HCT116 (cell line): ENCODE results near the gene SLC25A52. TPM values are rescaled to one million over a fixed set of nuclear protein-coding genes. Genes with fewer than 3 reads are reported as not detected.
"Not testable (repeated sequence)": the region's sequence is repeated elsewhere in the genome, so short reads cannot be mapped to it uniquely, and the experiment has no call there.

Experiments used
- ATAC-seq: fragments of 200-7000 bp; cut with Tn5 transposase; 2 replicates; pipeline ENCODE4 v1.9.1; 2020; ENCODE audit warnings: mild to moderate bottlenecking, moderate library complexity
- BruUV-seq: library from RNA; stranded (reverse); fragments of 400-500 nt; replicated peaks from 2 replicates; lab custom pipeline; 2021; lab: Mats Ljungman, UMichigan
- CTCF ChIA-PET: fragments of 300-600 bp; sonication (Branson Sonifier 250); formaldehyde crosslinking; loops from one replicate; lab custom pipeline; 2021; ENCODE audit warnings: antibody characterized with exemption; lab: Charles Lee
- POLR2A ChIA-PET: fragments of 300-600, 350-600 bp; sonication (Branson Sonifier 250); formaldehyde crosslinking; loops from one replicate; lab custom pipeline; 2021; ENCODE audit warnings: antibody characterized with exemption; lab: Charles Lee
- RAD21 ChIA-PET, 2 experiments: fragments of 300-600 bp; sonication (Branson Sonifier 250); formaldehyde crosslinking; loops; one replicate each; lab custom pipeline; 2023; ENCODE audit warnings: low total read pairs in 2 of 2; ENCODE audit not compliant: uncharacterized antibody in 2 of 2, unreplicated experiment in 2 of 2, low non-redundant PET in 1 of 2; lab: Charles Lee
- DNase-seq: peaks from one replicate; pipeline ENCODE4 v3.0.0-alpha.2; 2010; ENCODE audit warnings: low read depth, low spot score
- H2AFZ ChIP-seq: fragments of 200-600 bp; shearing (Covaris generic), sonication (generic); 2 replicates; pipeline ENCODE4 v1.6.1; 2017; ENCODE audit warnings: low read depth, mixed run types, mixed read lengths, antibody characterized with exemption, low read length; ENCODE audit not compliant: poor library complexity, severe bottlenecking
- H3K27ac ChIP-seq: 2 replicates; pipeline ENCODE4 v1.5.1; 2012; ENCODE audit warnings: low read depth, low read length
- H3K27me3 ChIP-seq: fragments of 200-600 bp; sonication (generic); 2 replicates; pipeline ENCODE4 v1.6.1; 2016; ENCODE audit warnings: mixed run types, low read length, mixed read lengths; ENCODE audit not compliant: insufficient read depth
- H3K36me3 ChIP-seq, 2 experiments: fragments of 200-500 bp in 1 of 2; fragments of 200-600 bp in 1 of 2; sonication (Bioruptor generic) in 1 of 2; sonication (generic) in 1 of 2; 2 replicates each; pipeline versions ENCODE4 v1.5.1 to v1.6.1; 2014 to 2016; ENCODE audit warnings: low read length in 2 of 2, inconsistent platforms in 1 of 2, mixed read lengths in 1 of 2, mixed run types in 1 of 2; ENCODE audit not compliant: insufficient read depth in 2 of 2, control insufficient read depth in 1 of 2
- H3K4me1 ChIP-seq, 2 experiments: fragments of 200-600 bp in 1 of 2; sonication (generic) in 1 of 2; 2 replicates each; pipeline versions ENCODE4 v1.5.1 to v1.6.1; 2012 to 2017; ENCODE audit warnings: low read length in 2 of 2, inconsistent platforms in 1 of 2, mild to moderate bottlenecking in 1 of 2, mixed read lengths in 1 of 2, mixed run types in 1 of 2, moderate library complexity in 1 of 2; ENCODE audit not compliant: insufficient read depth in 2 of 2, control insufficient read depth in 1 of 2
- H3K4me2 ChIP-seq: fragments of 200-600 bp; sonication (generic); 2 replicates; pipeline ENCODE4 v1.6.1; 2017; ENCODE audit warnings: mixed run types, low read length, mixed read lengths
- H3K4me3 ChIP-seq, 2 experiments: fragments of 200-600 bp in 1 of 2; sonication (generic) in 1 of 2; replicated peaks in 1 of 2; 2 replicates each; pipeline ENCODE4 v1.5.1; 2011 to 2016; ENCODE audit warnings: low read length in 2 of 2, control low read depth in 1 of 2, low read depth in 1 of 2, mild to moderate bottlenecking in 1 of 2, mixed read lengths in 1 of 2, mixed run types in 1 of 2
- H3K79me2 ChIP-seq: fragments of 200-600 bp; sonication (generic); 2 replicates; pipeline ENCODE4 v1.6.1; 2017; ENCODE audit warnings: mild to moderate bottlenecking, mixed run types, low read length, moderate library complexity, mixed read lengths; ENCODE audit not compliant: insufficient read depth
- H3K9ac ChIP-seq: fragments of 200-600 bp; sonication (generic); 2 replicates; pipeline ENCODE4 v1.6.1; 2016; ENCODE audit warnings: low read length, mixed read lengths
- H3K9me2 ChIP-seq: fragments of 200-600 bp; sonication (generic), shearing (Covaris generic); 2 replicates; pipeline ENCODE4 v1.6.1; 2017; ENCODE audit warnings: mixed run types, mild to moderate bottlenecking, moderate library complexity; ENCODE audit not compliant: insufficient read depth
- H3K9me3 ChIP-seq, 2 experiments: fragments of 200-500 bp in 1 of 2; fragments of 200-600 bp in 1 of 2; sonication (Bioruptor generic) in 1 of 2; sonication (generic) in 1 of 2; 2 replicates each; pipeline ENCODE4 v1.6.1; 2014 to 2017; ENCODE audit warnings: low read length in 2 of 2, mixed read lengths in 2 of 2, inconsistent platforms in 1 of 2, low read depth in 1 of 2, mild to moderate bottlenecking in 1 of 2, mixed run types in 1 of 2, moderate library complexity in 1 of 2; ENCODE audit not compliant: control insufficient read depth in 1 of 2, insufficient read depth in 1 of 2
- H4K20me1 ChIP-seq: fragments of 200-600 bp; sonication (generic), shearing (Covaris generic); 2 replicates; pipeline ENCODE4 v1.6.1; 2017; ENCODE audit warnings: mixed run types, mild to moderate bottlenecking, moderate library complexity; ENCODE audit not compliant: insufficient read depth
- CBX3 ChIP-seq: IDR thresholded peaks from 2 replicates; pipeline ENCODE4 v1.6.1; 2012; ENCODE audit warnings: low read depth
- EGR1 ChIP-seq: IDR thresholded peaks from 2 replicates; pipeline ENCODE4 v1.6.1; 2012; ENCODE audit warnings: low read depth
- EZH2 ChIP-seq: fragments of 200-600 bp; sonication (generic); IDR thresholded peaks from 2 replicates; pipeline ENCODE4 v1.6.1; 2017; ENCODE audit warnings: antibody characterized with exemption, mixed run types
- EZH2phosphoT487 ChIP-seq: fragments of 200-600 bp; IDR thresholded peaks from 2 replicates; pipeline ENCODE4 v1.6.1; 2018; ENCODE audit warnings: antibody characterized with exemption, borderline replicate concordance
- FOSL1 ChIP-seq: IDR thresholded peaks from 2 replicates; pipeline ENCODE4 v1.6.1; 2012; ENCODE audit warnings: low read depth
- RAD21 ChIP-seq: IDR thresholded peaks from 2 replicates; pipeline ENCODE4 v1.6.1; 2012; ENCODE audit warnings: low read depth, mild to moderate bottlenecking
- SIN3A ChIP-seq: IDR thresholded peaks from 2 replicates; pipeline ENCODE4 v1.6.1; 2012; ENCODE audit warnings: low read depth
- SP1 ChIP-seq: IDR thresholded peaks from 2 replicates; pipeline ENCODE4 v1.6.1; 2012; ENCODE audit warnings: low read depth
- SRF ChIP-seq: IDR thresholded peaks from 2 replicates; pipeline ENCODE4 v1.6.1; 2012; ENCODE audit warnings: low read depth
- TCF7L2 ChIP-seq: IDR thresholded peaks from 2 replicates; pipeline ENCODE4 v1.7.0; 2011; ENCODE audit warnings: borderline replicate concordance, inconsistent platforms; ENCODE audit not compliant: insufficient read depth, insufficient read length; ENCODE audit errors: extremely low read depth
- intact Hi-C: fragments of 100-400 bp; cut with micrococcal nuclease; formaldehyde crosslinking; loops from 2 replicates; pipeline ENCODE4 v1.10.0; 2022
- total RNA-seq: library from RNA; stranded (reverse); gene quantifications from one replicate; pipeline ENCODE4 v1.2.1, GENCODE V29; 2021; ENCODE audit not compliant: unreplicated experiment
- TF ChIP-seq, protein P1 (sequence below): IDR thresholded peaks from 2 replicates; pipeline ENCODE4 v1.6.1; 2011; ENCODE audit warnings: mild to moderate bottlenecking, low read length, moderate library complexity; ENCODE audit not compliant: insufficient replicate concordance; ENCODE audit errors: extremely low read depth
- TF ChIP-seq, protein P2 (sequence below): IDR thresholded peaks from 2 replicates; pipeline ENCODE4 v1.6.1; 2012

The SLC25A52 gene
- total RNA-seq, 1 experiment from 2014 or later: not detected

DNA sequence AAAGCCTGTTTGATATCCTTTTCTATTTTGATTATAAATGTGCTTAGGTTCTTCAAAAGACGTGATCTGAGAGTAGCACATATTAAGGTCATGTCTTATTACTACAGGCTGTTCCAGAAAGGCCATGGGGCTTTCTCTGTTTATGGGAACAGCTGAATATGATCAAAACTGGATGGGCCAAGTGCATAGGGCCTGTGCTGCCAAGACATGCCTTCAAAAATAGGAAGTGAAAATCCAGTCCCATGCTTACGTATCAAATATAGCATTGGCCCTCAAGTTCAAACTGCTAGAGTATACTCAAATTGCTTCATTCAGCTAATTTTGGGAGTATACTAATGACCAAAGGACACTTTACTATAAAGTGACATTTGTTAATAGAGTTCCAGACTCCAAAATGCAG, 24.1 kb downstream of the SLC25A52 start:
- ATAC-seq (no peak), DNase-seq (no peak)
- POLR2A ChIA-PET: no interaction called here
- H3K4me2 ChIP-seq: no peak overlapping the region
- peaks cover 3 to 19% of the 10 kb centered on the region in 2 experiments; a peak in 2 of 4 replicates for H3K9me3 ChIP-seq
- H3K79me2 ChIP-seq: no peaks in the 10 kb centered on the region
- no peaks in the 10 kb centered on the region for H4K20me1 ChIP-seq
- H3K27ac ChIP-seq: no peak overlapping the region
- H2AFZ ChIP-seq: peak overlapping the region; percentile 6
- H3K9ac ChIP-seq: no peak overlapping the region
- no TSS peak for BruUV-seq
- RAD21 ChIA-PET: no interaction called here
- CTCF ChIA-PET: no interaction called here
- no peak for TF ChIP-seq SIN3A
- TF ChIP-seq SP1: no peak
- TF ChIP-seq, protein P1, sequence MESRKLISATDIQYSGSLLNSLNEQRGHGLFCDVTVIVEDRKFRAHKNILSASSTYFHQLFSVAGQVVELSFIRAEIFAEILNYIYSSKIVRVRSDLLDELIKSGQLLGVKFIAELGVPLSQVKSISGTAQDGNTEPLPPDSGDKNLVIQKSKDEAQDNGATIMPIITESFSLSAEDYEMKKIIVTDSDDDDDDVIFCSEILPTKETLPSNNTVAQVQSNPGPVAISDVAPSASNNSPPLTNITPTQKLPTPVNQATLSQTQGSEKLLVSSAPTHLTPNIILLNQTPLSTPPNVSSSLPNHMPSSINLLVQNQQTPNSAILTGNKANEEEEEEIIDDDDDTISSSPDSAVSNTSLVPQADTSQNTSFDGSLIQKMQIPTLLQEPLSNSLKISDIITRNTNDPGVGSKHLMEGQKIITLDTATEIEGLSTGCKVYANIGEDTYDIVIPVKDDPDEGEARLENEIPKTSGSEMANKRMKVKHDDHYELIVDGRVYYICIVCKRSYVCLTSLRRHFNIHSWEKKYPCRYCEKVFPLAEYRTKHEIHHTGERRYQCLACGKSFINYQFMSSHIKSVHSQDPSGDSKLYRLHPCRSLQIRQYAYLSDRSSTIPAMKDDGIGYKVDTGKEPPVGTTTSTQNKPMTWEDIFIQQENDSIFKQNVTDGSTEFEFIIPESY: no peak
- TF ChIP-seq CBX3: no peak
- TF ChIP-seq EZH2: no peak
- TF ChIP-seq RAD21: no peak
- TF ChIP-seq FOSL1: no peak
- no peaks in the 10 kb centered on the region for H3K9me2 ChIP-seq
- peaks cover 2 to 13% of the 10 kb centered on the region in 2 experiments; a peak in 3 of 4 replicates for H3K4me1 ChIP-seq
- H3K27me3 ChIP-seq: no peaks in the 10 kb centered on the region
- intact Hi-C loops: no loop called here
- H3K4me3 ChIP-seq: no peak overlapping the region
- no peaks in the 10 kb centered on the region; a peak in 1 of 4 replicates for H3K36me3 ChIP-seq

DNA sequence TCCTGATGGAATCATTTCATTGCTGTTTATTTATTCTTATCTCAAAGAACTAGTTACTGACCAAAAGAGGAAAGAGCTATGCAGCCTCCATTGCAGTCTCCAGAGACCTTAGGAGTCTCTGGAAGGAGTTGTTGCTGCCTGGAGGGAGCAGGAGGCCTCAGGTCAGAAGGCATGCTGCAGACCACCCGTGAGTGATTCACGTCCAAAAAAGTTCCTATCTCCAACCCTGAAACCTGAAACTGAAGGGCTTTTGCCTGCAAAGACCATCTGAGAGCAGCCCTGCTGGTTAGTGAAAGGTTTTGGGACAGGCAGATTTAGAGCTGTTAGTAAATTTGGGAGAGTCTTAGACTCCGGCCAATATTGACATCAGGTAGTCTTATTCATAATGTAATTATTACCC, 29.1 kb downstream of the SLC25A52 start:
- no peak overlapping the region for H3K9ac ChIP-seq
- intact Hi-C loops: no loop called here
- no peaks in the 10 kb centered on the region for H4K20me1 ChIP-seq
- ChIA-PET RAD21 (no interaction called here), CTCF (interaction anchor here (1.1 kb wide), 1 partner anchor 176 kb away, joined by 3 read pairs; no protein-coding TSS in a partner anchor), POLR2A (no interaction called here)
- H3K9me2 ChIP-seq: no peaks in the 10 kb centered on the region
- no peak overlapping the region for H3K4me3 ChIP-seq
- no peaks in the 10 kb centered on the region for H3K27me3 ChIP-seq
- H2AFZ ChIP-seq: no peak overlapping the region
- DNase-seq (no peak), ATAC-seq (no peak)
- H3K9me3 ChIP-seq: no peaks in the 10 kb centered on the region
- no peak overlapping the region for H3K4me2 ChIP-seq
- H3K36me3 ChIP-seq: no peaks in the 10 kb centered on the region
- TF ChIP-seq RAD21 (no peak), SRF (no peak), SIN3A (no peak), EGR1 (no peak), EZH2phosphoT487 (no peak), TCF7L2 (no peak), CBX3 (no peak), FOSL1 (no peak)
- TF ChIP-seq, protein P2, sequence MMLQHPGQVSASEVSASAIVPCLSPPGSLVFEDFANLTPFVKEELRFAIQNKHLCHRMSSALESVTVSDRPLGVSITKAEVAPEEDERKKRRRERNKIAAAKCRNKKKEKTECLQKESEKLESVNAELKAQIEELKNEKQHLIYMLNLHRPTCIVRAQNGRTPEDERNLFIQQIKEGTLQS: no peak
- no TSS peak for BruUV-seq
- H3K4me1 ChIP-seq: no peaks in the 10 kb centered on the region
- no peak overlapping the region for H3K27ac ChIP-seq
- no peaks in the 10 kb centered on the region for H3K79me2 ChIP-seq

DNA sequence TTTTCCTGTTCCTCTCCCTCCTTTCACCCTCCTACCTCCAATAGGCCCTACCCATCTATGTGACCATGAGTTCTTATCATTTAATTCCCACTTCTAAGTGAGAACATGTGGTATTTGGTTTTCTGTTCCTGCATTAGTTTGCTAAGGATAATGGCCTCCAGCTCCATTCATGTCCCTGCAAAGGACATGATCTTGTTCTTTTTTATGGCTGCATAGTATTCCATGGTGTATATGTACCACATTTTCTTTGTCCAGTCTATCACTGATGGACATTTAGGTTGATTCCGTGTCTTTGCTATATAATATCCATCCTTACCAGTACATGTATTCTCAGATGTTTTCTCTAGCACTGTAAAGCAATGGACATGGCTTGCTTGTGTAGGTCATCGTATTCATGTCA, 31.5 kb downstream of the SLC25A52 start:
- H3K4me3 ChIP-seq, H3K27ac ChIP-seq, H2AFZ ChIP-seq, H4K20me1 ChIP-seq, H3K36me3 ChIP-seq, ATAC-seq, H3K4me1 ChIP-seq, H3K27me3 ChIP-seq, H3K9me3 ChIP-seq, H3K4me2 ChIP-seq, CTCF ChIA-PET, H3K9me2 ChIP-seq, RAD21 ChIA-PET, H3K9ac ChIP-seq, H3K79me2 ChIP-seq, DNase-seq, BruUV-seq, POLR2A ChIA-PET: not testable (repeated sequence)
- intact Hi-C loops: loop anchor here (10.0 kb wide), 3 partner anchors 226 to 754 kb away; no protein-coding TSS in a partner anchor
